HG02870 (cell line): ENCODE results near the gene LAYN.

ENCODE experiments used
- ATAC-seq: cut with Tn5 transposase; IDR thresholded peaks from one replicate; pipeline ENCODE4 v1.9.1; 2021; ENCODE audit warnings: mild to moderate bottlenecking, moderate library complexity; ENCODE audit not compliant: unreplicated experiment

The LAYN gene

DNA sequence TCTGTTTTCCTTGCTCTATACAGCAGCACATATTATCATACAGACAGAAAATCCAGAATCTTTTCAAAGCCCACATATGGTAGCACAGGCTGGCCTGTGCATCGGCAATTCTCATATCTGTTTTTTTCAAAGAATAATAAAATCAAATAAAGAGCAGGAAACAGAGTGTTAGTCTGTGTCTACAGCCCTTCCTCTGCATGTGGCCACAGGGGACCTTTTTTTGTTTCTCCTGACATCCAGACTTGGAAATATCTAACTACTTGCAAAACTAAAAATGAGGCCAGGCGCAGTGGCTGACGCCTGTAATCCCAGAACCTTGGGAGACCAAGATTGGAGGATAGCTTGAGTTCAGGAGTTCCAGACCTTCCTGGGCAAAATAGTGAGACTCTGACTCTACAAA, 20.3 kb downstream of the LAYN start:
- ATAC-seq: no peak

- no peak for ATAC-seq
Observed at GRCh38 chr11:111561306-111561705, 20.8 kb downstream of the LAYN start.

- no peak for ATAC-seq
Observed at GRCh38 chr11:111561791-111562325, 21.3 kb downstream of the LAYN start.

GRCh38 chr11:111562692-111563389, 22.3 kb downstream of the LAYN start:
- ATAC-seq: peak; percentile 53

DNA sequence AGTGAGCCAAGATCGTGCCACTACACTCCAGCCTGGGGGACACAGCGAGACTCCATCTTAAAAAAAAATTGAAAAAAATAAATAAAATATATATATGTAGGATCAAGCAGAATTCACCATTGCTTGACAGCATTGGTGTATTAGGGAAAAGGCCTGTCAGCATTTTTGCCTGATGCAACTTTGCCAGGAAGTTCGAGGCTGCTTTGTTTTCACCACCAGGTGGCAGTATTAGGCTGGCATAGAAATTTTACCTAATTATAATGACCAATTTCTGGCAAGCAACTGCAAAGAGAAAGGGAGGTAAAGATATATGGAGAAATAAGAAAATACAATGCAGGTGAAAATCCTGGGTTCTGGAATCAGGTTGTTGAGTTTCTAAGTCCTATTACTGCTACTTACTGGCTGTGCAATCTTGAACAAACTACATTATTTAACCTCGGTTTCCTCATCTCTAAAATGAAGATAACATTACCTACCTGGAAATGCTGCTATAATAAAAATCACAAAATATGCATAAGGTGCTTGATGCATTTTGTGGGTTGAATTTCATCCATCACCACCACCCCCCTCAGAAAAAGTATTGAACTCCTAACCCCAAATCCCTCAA, 24.7 kb downstream of the LAYN start:
- ATAC-seq: no peak

GRCh38 chr11:111566324-111566723, 25.8 kb downstream of the LAYN start:
- ATAC-seq: no peak

- no peak for ATAC-seq
Observed at GRCh38 chr11:111569476-111569875, 29.0 kb downstream of the LAYN start.

GRCh38 chr11:111570796-111571195, 30.3 kb downstream of the LAYN start:
- no peak for ATAC-seq

DNA sequence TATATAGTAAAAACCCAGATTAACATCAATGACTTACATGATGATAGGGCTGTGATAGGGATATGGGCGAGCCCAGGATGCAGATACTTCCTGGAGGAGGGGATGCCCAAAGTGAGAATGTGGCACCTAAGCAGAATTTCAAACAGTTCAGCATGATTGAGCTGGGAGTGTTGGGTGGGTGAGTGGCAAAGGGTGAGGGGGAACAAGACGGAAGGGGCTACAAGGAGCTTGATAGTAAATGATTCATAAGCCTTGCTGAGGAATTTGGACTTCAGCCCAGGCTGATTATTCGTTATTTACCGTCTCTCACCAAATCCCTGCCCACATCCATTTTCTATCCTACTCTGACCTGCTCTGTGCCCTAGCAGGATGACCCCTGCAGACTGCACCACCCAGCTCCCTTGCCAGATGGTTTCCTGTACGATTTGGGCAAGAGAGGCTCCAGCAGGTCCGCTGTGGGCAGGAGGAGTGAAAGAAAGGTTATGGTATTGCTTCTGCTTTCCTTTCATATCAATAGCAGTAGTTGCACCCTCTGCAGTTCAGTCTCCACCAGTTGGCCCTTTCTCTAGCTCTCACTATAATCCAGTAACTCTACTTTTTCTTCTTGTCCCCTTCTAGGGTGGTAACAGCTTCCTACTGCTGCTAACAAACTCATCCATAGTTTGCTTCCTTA, 31.4 kb downstream of the LAYN start:
- no peak for ATAC-seq

GRCh38 chr11:111572581-111572980, 32.1 kb downstream of the LAYN start:
- ATAC-seq: no peak

DNA sequence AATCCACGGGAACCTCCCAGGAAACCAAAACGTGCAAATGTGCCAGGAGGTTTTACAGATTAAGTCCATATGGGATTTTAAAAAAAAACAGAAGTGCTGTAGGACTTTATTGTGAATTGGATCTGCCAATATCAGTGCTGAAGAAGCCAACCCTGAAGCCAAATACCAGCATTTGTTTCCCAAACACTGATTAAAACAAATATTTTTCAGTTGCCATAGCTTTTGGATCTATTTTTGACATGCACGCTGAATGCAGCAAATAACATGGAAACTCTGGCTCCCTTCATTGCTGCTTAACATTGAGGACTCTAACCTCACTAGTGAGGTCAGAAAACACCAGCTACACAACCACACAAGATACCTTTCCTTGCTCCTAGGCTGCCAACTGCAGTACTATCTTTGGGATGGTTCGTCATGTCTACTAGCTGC, 33.3 kb downstream of the LAYN start:
- ATAC-seq: no peak

DNA sequence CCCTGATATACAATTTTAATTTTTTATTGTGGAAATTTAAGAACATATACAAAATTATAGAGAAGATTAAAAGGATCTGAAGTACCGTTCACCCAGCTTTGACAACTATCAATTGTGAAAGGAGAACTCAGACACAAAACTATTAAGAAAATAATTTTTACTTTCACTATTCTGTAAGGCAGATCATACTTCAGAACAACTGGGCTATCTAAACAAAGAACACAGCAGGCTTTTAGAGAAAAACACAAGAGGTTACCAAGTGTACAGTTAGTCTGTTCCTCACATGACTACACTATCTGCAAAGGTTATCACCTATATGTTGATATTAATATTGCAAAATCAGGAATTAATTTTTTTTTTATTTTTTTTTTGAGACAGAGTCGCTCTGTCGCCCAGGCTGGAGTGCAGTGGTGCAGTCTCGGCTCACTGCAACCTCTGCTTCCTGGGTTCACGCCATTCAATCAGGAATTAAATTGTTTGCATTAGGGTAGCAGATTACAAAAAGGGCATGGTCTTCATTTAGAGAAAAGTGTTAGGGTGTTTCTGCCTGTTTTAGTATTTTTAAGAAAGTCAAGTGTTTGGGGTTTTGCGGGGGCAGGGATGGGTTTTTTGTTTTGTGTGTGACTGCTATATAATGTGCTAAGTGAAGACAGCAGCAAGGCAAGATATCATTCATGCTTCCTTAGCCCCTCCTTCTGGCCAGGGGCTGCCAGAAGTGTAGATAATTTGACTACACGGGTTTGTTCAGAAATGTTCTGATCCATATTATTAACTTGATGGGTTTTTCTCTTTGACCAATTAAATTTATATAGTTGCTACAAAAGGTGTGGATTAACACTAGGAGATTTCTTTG, 34.1 kb downstream of the LAYN start:
- ATAC-seq: peak; percentile 51

- no peak for ATAC-seq
Observed at GRCh38 chr11:111575740-111576139, 35.2 kb downstream of the LAYN start.

DNA sequence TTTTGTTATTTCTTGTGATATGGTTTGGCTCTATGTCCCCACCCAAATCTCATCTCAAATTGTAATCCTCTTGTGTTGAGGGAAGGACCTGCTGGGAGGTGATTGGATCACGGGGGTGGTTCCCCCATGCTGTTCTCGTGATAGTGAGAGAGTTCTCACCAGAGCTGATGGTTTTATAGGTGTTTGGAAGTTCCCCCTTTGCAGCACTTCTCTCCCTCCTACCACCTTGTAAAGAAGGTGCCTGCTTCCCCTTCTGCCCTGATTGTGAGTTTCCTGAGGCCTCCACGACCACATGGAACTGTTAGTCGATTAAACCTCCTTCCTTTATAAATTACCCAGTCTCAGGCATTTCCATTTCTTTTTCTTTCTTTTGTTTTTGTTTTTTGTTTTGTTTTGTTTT, 37.3 kb downstream of the LAYN start:
- no peak for ATAC-seq

GRCh38 chr11:111581341-111581740, 40.8 kb downstream of the LAYN start:
- no peak for ATAC-seq

DNA sequence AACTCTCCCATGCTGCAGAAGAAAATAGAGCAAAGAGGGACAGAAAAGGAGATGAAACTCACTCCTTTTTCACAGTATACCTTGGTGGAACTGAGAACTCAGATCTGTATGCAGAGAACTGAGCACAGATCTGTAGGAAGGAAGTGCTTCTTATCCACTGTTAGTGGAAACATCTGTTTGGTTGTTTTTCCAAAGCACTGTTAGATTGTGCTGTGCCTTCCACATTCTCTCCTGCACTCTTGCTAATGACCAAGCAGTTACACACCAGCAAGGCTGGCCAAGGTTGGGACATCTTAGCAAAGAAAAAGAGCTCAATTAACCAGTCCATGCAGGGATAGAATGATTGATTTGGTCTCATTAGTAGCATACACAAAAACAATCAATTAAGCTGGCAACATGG, 41.6 kb downstream of the LAYN start:
- ATAC-seq: no peak

DNA sequence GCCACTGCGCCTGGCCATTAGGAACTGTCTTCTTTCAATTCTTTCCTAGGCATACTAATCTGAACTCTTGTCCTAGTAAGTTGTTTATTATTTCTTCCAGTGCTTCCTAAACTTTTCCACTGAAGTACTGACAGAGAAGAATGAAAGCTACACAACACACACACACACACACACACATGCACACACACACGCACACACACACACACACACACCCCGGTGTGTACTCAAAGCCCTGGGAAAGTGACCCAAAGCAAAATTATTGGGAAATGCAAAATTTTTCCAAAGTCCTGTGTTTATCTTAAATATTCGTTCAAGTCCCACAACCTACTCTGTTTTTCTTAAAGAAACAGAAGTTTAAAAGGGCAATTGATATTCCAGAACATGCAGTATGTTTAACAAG, 42.4 kb downstream of the LAYN start:
- ATAC-seq: no peak

DNA sequence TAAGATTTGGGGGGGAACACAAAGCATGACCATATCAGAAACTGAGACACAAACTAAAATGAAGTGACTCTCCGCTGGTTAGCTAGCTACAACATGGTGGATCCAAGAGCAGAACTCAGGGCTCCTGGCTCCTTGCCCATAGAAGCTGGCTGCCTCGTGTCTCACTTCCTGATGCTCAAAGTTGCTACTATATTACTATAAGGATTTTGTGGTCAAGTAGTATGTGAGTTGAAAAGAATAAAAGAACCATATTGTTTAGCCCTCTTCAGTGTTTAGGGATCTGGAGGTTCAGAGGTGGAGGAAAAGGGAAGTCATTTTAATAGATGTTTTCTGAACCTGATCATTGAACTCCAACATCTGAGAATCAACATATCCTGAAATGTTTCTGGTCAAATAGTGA, 44.9 kb downstream of the LAYN start:
- no peak for ATAC-seq

DNA sequence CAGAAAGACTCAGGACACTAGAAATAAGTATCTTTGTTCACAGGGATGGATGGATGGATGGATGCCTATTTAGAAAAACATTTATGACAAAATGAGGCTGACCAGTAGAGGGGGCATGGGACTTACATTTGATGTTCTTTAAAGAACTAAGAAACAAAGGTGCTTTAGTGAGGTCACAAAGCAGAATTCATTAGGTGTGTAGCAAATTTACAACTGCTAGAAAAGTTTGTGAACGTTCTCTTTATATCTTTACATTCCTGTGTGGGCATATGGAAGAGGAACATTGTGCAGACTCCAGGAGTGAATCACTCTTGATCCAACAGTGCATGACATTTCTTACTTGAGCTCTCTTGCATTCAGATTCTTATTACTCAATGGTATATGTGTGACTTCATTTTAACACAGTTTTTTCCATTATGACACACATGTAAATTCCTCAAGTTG, 45.9 kb downstream of the LAYN start:
- no peak for ATAC-seq

DNA sequence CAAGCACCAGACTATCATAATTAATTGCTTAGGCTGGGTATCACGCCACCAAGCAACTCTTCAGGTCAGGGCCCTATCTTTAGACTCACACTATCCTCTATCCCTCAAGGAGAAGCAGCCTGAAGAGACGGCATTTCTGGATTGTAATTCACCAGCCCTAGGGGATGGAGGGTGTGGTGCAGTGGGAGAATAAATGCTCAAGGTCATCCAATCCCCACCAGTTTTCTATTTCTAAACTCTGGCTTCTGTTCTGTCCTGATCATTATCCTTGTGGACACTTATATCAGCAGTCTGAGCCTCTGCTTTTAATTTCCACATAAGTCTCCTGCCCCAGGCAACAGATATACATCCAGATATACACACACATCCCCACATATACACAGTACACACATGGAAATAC, 48.6 kb downstream of the LAYN start:
- ATAC-seq: no peak

DNA sequence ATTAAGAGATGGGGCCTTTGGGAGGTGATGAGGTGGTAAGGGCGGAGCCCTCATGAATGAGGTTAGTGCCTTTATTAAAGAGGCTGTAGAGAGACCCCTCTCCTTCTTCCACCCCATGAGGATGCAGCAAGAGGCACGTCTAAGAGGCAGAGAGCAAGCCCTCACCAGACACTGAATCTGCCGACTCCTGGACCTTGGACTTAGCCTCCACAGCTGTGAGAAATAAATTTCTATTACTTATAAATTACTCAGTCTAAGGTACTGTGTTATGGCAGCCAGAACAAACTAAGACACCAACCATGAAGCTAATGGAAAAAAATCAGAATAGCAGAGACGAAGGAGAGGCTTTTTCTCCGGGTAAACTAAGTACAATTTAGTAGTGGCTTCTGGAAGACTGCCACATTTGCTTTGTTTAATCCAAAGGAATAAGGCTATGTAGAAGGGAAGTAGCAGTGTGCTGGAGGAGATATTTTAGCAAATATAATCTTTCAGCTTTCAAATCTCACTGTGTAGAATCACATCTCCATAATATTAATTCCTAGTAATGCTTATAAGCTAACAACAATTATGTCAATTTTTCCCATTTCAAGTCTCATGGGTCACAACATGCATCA, 49.5 kb downstream of the LAYN start:
- ATAC-seq: no peak
